Right lobe of liver (tissue), 6 donors: ENCODE data around the gene KLF13. TPM values are rescaled to one million over a fixed set of nuclear protein-coding genes. Genes with fewer than 3 reads are reported as not detected.

Source experiments
- ATAC-seq, 4 donors: fragments of 200-7000 bp; cut with Tn5 transposase; one replicate each; pipeline ENCODE4 v1.9.1; 2020; ENCODE audit warnings: mild to moderate bottlenecking in 4 of 4, moderate library complexity in 4 of 4
- DNase-seq, 3 donors: peaks; one replicate each; pipeline ENCODE4 v3.0.0-alpha.2; 2020
- H3K27ac ChIP-seq, 3 donors: fragments of 200-600 bp; one replicate each; pipeline ENCODE4 v1.8.0; 2022
- H3K27me3 ChIP-seq, 2 donors: fragments of 200-600 bp; one replicate each; pipeline ENCODE4 v1.8.0; 2022
- H3K36me3 ChIP-seq, 4 donors: fragments of 200-600 bp; sonication (generic) in 1 of 4; one replicate each; pipeline versions ENCODE4 v1.5.1 to v1.8.0; 2017 to 2022; ENCODE audit warnings: control low read depth in 1 of 4
- H3K4me1 ChIP-seq, 4 donors: fragments of 200-600 bp; sonication (generic) in 1 of 4; one replicate each; pipeline versions ENCODE4 v1.5.1 to v1.8.0; 2017 to 2022; ENCODE audit warnings: control low read depth in 1 of 4
- H3K4me3 ChIP-seq, 3 donors: fragments of 200-600 bp; one replicate each; pipeline ENCODE4 v1.8.0; 2022
- H3K9me3 ChIP-seq, 4 donors: fragments of 200-600 bp; sonication (generic) in 1 of 4; one replicate each; pipeline versions ENCODE4 v1.5.1 to v1.8.0; 2017 to 2022; ENCODE audit warnings: control low read depth in 1 of 4
- POLR2A ChIP-seq: fragments of 450-650 bp; IDR thresholded peaks from one replicate; pipeline ENCODE4 v1.6.1; 2017; ENCODE audit warnings: antibody characterized with exemption, mild to moderate bottlenecking
- WGBS: methylation state at CpG from one replicate; pipeline ENCODE4 v1.1.6; 2018; ENCODE audit warnings: low coverage, low lambda C conversion rate; ENCODE audit not compliant: insufficient coverage; ENCODE audit errors: missing lambda C conversion rate; 5-methylcytosine and 5-hydroxymethylcytosine counted together
- intact Hi-C, 2 donors: fragments of 100-400 bp; cut with DNase I; formaldehyde crosslinking; loops; one replicate each; pipeline versions ENCODE4 v1.11.2 to v1.14.1; 2022
- total RNA-seq, 6 experiments: library from RNA; depleted of rRNA in 2 of 6; stranded (reverse); fragments of >200 nt in 2 of 6; fragmentation: NEBNext Ultra II Directional in 3 of 6; extraction: Animal tissue kit (Norgen Biotek cat#: 25700) in 3 of 6; gene quantifications; one replicate each; pipeline versions ENCODE4 v1.1.0 to v1.2.4, GENCODE V29; 2016 to 2023
- TF ChIP-seq, protein P1 (sequence below), 4 donors: fragments of 200-600 bp in 3 of 4; fragments of 450-650 bp in 1 of 4; IDR thresholded peaks; one replicate each; pipeline versions ENCODE4 v1.5.1 to v1.8.0; 2016 to 2022; ENCODE audit warnings: antibody characterized with exemption in 4 of 4, mild to moderate bottlenecking in 2 of 4
- donor health status: DM: no; HTN: yes; CAD: no.
- donor health status: DM: no; HTN: no; CAD: no.
- donor health status: DM: no; HTN: no; CAD: no.
- donor health status: DM: no; HTN: yes; CAD: no.
- donor health status: DM: no; HTN: yes; CAD: no.

The KLF13 gene
- total RNA-seq, 6 experiments from 2014 or later, result 22.7 to 66.2 (median 28.5) TPM

DNA sequence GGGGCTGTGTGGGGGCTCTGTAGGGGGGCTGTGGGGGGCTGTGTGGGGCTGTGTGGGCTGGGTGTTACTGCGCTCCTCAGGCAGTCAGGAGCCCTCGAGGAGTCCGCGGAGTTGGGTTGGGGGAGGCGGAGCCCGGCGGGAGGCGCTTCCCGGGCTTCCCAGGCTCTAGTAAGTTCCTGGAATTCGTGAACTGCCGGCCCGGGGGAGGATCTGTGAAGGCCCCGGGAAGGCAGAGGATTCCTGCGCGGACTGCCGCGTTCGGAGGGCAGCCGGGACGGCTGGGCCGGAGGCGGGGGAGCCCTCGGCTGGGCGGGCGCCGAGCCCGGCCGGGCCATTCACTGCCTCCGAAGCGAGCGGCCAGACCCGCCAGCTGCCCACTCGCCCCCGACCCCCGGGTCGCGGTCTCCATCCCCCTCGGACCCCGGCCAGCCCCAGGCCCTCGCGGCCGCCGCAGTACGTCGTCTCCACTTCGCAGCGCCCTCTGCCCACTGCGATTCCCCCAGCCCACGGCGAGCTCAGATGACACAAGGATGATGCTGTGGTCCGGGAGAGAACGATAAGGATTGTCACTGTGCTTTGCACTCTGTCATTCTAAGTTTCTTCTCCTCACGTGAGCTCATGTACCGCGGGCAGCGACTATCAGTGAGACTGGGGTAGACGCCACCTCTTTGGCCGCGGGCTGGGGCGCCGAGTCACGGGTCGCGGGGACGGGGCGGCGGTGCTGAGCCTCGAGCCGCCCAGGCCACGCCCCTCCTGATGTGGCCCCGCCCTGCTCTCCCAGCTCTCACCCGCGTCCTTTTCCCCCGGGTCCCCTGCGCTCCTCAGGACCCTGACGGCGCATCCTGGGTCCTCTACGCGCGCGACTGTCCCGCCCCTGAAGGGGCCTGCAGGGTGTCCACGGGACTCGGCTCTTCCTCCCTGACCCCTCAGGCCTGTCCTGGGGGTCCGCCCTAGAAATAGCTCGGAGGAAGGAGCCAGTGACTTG lies 65.3 kb downstream of the KLF13 start:
- Histone ChIP-seq H3K36me3 (no peaks in the 10 kb centered on the region), H3K27ac (peak overlapping the region; percentile 79 to 91 (median 90)), H3K4me3 (peak overlapping the region; percentile 67 to 70 (median 69)), H3K27me3 (no peaks in the 10 kb centered on the region), H3K9me3 (no peaks in the 10 kb centered on the region), H3K4me1 (peaks cover 0 to 15% (median 7%) of the 10 kb centered on the region in 4 donors)
- peak; percentile 94 for TF ChIP-seq POLR2A
- TF ChIP-seq, protein P1, sequence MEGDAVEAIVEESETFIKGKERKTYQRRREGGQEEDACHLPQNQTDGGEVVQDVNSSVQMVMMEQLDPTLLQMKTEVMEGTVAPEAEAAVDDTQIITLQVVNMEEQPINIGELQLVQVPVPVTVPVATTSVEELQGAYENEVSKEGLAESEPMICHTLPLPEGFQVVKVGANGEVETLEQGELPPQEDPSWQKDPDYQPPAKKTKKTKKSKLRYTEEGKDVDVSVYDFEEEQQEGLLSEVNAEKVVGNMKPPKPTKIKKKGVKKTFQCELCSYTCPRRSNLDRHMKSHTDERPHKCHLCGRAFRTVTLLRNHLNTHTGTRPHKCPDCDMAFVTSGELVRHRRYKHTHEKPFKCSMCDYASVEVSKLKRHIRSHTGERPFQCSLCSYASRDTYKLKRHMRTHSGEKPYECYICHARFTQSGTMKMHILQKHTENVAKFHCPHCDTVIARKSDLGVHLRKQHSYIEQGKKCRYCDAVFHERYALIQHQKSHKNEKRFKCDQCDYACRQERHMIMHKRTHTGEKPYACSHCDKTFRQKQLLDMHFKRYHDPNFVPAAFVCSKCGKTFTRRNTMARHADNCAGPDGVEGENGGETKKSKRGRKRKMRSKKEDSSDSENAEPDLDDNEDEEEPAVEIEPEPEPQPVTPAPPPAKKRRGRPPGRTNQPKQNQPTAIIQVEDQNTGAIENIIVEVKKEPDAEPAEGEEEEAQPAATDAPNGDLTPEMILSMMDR (IDR thresholded peaks at IDR 0.05), result no peak
- 0% methylated on average over 7 of the region's 86 CpGs for WGBS
- DNase-seq (peak; percentile 79 to 86 (median 85)), ATAC-seq (peak; percentile 75 to 83 (median 78))
- intact Hi-C loops, result no loop called here

DNA sequence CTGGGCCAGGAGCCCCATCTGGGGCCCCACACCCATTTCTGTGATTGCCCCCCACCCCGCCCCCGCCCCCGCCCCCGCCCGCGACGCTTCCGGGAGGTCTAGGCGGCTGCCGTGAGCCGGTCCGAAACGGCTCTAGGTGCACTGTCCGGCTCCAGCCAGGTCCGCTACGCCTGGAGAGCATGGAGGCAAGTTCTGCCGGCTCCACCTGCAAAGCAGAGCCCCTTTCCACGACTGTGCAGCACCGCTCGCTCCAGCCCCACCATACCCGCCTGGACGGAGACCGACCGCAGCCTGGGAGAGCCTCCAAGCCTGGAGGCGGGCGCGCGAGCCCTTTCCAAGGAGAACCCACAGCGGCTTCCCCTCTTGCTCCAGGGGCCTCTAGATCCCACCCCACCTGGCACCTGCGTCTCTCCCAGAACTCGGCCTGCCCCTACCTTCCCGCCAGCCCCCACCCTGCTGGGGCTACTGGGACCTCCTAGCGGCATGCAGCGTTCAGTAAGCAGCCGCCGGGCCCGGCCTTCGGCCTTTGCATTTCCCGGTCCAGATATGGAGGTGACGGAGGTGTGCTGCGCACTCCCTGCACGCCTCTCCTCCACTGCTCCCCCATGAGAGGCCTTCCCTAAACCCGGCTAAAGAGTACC lies 66.2 kb downstream of the KLF13 start:
- Histone ChIP-seq H3K27ac (peak overlapping the region in 1 of 3 donors; percentile 79), H3K4me3 (peak overlapping the region; percentile 67 to 70 (median 69)), H3K9me3 (no peaks in the 10 kb centered on the region), H3K36me3 (no peaks in the 10 kb centered on the region), H3K27me3 (no peaks in the 10 kb centered on the region), H3K4me1 (peaks cover 0 to 9% (median 3%) of the 10 kb centered on the region in 4 donors)
- peak in 1 of 4 donors; percentile 22 for ATAC-seq
- TF ChIP-seq POLR2A, result no peak
- TF ChIP-seq, protein P1 (IDR thresholded peaks at IDR 0.05), result no peak
- intact Hi-C loops, result no loop called here
- 40% methylated on average over 1 of the region's 43 CpGs for WGBS
- no peak for DNase-seq

DNA sequence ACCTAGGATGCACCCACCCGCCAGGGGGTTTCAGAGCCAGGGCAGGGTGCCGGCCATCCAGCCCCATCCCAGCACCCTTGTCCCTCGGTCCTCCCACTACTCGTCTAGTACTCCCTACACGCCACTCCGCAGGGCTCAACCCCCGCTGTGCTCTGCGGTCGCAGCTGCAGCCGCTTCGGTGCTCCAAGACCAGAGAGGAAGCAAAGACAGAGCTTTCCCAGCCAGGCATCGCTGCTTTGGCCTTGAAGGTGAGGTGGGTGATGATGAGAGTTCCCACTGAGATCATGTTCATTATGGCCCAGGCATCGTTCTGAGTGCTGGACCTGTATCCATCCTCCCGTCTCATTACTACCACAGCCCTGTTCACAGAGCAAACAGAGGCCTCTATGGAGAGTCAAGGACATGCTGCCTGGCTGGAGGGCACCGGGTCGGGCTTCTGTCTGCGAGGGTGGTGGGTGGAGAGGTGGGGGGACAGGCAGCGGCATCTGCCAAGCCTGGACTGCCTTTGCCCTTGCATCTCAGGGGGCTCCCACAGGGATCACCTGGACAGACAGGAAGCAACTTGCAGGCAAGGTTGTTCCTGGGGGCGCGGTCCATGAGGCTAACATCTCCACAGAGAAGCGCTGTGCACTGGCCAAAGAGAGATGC lies 66.9 kb downstream of the KLF13 start:
- intact Hi-C loops, result no loop called here
- DNase-seq (no peak), ATAC-seq (no peak)
- H3K4me3 ChIP-seq, result no peak overlapping the region
- peaks cover 0 to 5% (median 0%) of the 10 kb centered on the region in 4 donors for H3K4me1 ChIP-seq
- H3K36me3 ChIP-seq, result no peaks in the 10 kb centered on the region
- TF ChIP-seq POLR2A, result no peak
- TF ChIP-seq, protein P1 (IDR thresholded peaks at IDR 0.05), result no peak
- WGBS, result 68% methylated on average over 10 of the region's 21 CpGs
- H3K9me3 ChIP-seq, result no peaks in the 10 kb centered on the region
- H3K27me3 ChIP-seq, result no peaks in the 10 kb centered on the region
- H3K27ac ChIP-seq, result no peak overlapping the region

DNA sequence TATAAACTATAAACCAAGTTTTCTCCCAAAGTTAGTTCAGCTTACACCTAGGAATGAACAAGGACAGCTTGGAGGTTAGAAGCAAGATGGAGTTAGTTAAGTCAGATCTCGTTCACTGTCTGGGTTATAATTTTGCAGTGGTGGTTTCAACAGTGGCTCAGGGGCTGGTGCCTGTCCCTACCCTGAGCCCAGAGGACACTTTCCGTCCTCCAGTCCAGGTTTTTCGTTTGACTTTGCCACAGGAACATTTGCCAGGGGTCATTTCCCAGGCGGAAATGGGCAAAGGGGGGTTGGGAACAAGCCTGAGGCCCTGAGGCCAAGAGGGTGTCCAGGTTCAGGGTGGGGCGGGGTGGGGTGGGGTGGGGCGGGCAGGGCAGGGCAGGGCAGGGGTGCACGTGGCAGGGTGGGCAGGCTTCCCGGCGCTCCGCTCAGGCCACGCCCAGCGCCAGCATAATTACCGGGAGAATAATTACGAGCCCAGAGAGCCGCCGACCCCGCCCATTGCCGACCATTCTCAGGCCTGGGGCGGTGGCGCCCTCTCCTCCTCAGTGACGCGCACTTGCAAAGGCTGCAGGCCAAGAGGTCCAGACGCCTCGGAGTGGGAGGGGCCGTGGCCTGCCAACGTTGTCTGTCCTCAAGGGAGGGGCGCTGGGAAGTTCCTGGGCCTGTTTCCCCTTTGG lies 70.4 kb downstream of the KLF13 start:
- ATAC-seq, result peak; percentile 83 to 89 (median 85)
- H3K27me3 ChIP-seq, result no peaks in the 10 kb centered on the region
- no peaks in the 10 kb centered on the region for H3K9me3 ChIP-seq
- TF ChIP-seq POLR2A, result no peak
- TF ChIP-seq, protein P1 (IDR thresholded peaks at IDR 0.05), result peak in 2 of 4 donors; percentile 23 to 26
- no peaks in the 10 kb centered on the region for H3K36me3 ChIP-seq
- peak overlapping the region in 2 of 3 donors; percentile 31 to 37 for H3K4me3 ChIP-seq
- H3K4me1 ChIP-seq, result peaks cover 0 to 3% (median 0%) of the 10 kb centered on the region in 4 donors
- WGBS, result 17% methylated on average over 4 of the region's 27 CpGs
- DNase-seq, result peak; percentile 86 to 89 (median 88)
- H3K27ac ChIP-seq, result peak overlapping the region; percentile 35 to 52 (median 36)
- intact Hi-C loops, result no loop called here
